ENCODE results near the gene GCNT1.

DNA sequence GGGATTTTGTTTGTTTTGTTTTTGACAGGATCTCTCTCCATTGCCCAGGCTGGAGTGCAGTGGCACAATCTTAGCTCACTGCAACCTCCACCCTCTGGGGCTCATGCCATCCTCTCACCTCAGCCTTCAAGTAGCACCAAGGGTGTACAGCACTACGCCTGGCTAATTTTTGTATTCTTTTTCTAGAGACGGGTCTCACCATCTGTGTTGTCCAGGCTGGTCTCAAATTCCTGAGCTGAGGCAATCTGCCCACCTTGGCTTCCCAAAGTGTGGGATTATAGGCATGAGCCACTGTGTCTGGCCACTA, 7.3 kb downstream of the GCNT1 start:
- TF ChIP-seq, protein P1, sequence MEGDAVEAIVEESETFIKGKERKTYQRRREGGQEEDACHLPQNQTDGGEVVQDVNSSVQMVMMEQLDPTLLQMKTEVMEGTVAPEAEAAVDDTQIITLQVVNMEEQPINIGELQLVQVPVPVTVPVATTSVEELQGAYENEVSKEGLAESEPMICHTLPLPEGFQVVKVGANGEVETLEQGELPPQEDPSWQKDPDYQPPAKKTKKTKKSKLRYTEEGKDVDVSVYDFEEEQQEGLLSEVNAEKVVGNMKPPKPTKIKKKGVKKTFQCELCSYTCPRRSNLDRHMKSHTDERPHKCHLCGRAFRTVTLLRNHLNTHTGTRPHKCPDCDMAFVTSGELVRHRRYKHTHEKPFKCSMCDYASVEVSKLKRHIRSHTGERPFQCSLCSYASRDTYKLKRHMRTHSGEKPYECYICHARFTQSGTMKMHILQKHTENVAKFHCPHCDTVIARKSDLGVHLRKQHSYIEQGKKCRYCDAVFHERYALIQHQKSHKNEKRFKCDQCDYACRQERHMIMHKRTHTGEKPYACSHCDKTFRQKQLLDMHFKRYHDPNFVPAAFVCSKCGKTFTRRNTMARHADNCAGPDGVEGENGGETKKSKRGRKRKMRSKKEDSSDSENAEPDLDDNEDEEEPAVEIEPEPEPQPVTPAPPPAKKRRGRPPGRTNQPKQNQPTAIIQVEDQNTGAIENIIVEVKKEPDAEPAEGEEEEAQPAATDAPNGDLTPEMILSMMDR (IDR thresholded peaks at IDR 0.05), result no peak
- TF ChIP-seq, protein P2, sequence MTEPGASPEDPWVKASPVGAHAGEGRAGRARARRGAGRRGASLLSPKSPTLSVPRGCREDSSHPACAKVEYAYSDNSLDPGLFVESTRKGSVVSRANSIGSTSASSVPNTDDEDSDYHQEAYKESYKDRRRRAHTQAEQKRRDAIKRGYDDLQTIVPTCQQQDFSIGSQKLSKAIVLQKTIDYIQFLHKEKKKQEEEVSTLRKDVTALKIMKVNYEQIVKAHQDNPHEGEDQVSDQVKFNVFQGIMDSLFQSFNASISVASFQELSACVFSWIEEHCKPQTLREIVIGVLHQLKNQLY (CRISPR knock-in tag; IDR thresholded peaks at IDR 0.05), result no peak
- TF ChIP-seq CREB1 (CRISPR knock-in tag; IDR thresholded peaks at IDR 0.05) (no peak), SMAD3 (CRISPR knock-in tag; IDR thresholded peaks at IDR 0.05; ENCODE audit: borderline replicate concordance) (no peak), NR1H2 (CRISPR knock-in tag; IDR thresholded peaks at IDR 0.05) (no peak), JUN (CRISPR knock-in tag; IDR thresholded peaks at IDR 0.05) (no peak), ZNF121 (CRISPR knock-in tag; IDR thresholded peaks at IDR 0.05) (no peak), ESRRA (CRISPR knock-in tag; IDR thresholded peaks at IDR 0.05; ENCODE audit: borderline replicate concordance) (no peak), NFE2L1 (CRISPR knock-in tag; IDR thresholded peaks at IDR 0.05) (no peak), ZNF317 (CRISPR knock-in tag; IDR thresholded peaks at IDR 0.05; ENCODE audit: borderline replicate concordance, low read depth) (no peak), SP1 (CRISPR knock-in tag; conservative IDR thresholded peaks at IDR 0.05) (no peak)
- TF ChIP-seq, protein P3, sequence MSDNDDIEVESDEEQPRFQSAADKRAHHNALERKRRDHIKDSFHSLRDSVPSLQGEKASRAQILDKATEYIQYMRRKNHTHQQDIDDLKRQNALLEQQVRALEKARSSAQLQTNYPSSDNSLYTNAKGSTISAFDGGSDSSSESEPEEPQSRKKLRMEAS (CRISPR knock-in tag; IDR thresholded peaks at IDR 0.05), result no peak
- TF ChIP-seq, protein P4, sequence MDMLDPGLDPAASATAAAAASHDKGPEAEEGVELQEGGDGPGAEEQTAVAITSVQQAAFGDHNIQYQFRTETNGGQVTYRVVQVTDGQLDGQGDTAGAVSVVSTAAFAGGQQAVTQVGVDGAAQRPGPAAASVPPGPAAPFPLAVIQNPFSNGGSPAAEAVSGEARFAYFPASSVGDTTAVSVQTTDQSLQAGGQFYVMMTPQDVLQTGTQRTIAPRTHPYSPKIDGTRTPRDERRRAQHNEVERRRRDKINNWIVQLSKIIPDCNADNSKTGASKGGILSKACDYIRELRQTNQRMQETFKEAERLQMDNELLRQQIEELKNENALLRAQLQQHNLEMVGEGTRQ (CRISPR knock-in tag; IDR thresholded peaks at IDR 0.05), result no peak

All from WTC11 (cell line).